HG03196 (cell line): Measurements from ENCODE around the gene IQCE.
"Not testable (repeated sequence)": the region's sequence is repeated elsewhere in the genome, so short reads cannot be mapped to it uniquely, and the experiment has no call there.

ENCODE experiments used
- ATAC-seq: cut with Tn5 transposase; IDR thresholded peaks from one replicate; pipeline ENCODE4 v1.9.1; 2021; ENCODE audit not compliant: unreplicated experiment

Gene IQCE

GRCh38 chr7:2598154-2598823 is 39.5 kb downstream of the IQCE start:
- ATAC-seq, result no peak

- ATAC-seq, result no peak
Measured at GRCh38 chr7:2601065-2601464, 42.3 kb downstream of the IQCE start.

- no peak for ATAC-seq
Measured at GRCh38 chr7:2601907-2602306, 43.1 kb downstream of the IQCE start.

GRCh38 chr7:2602406-2603043 is 43.7 kb downstream of the IQCE start:
- ATAC-seq, result no peak

- ATAC-seq, result no peak
Measured at GRCh38 chr7:2603044-2603965, 44.5 kb downstream of the IQCE start.

GRCh38 chr7:2604608-2605174 is 45.9 kb downstream of the IQCE start:
- no peak for ATAC-seq

- no peak for ATAC-seq
Measured at GRCh38 chr7:2605608-2606538, 47.1 kb downstream of the IQCE start.

GRCh38 chr7:2606539-2606936 is 47.8 kb downstream of the IQCE start:
- ATAC-seq, result no peak

GRCh38 chr7:2607122-2607922 is 48.5 kb downstream of the IQCE start:
- no peak for ATAC-seq

- ATAC-seq, result no peak
Measured at GRCh38 chr7:2607923-2608904, 49.4 kb downstream of the IQCE start.

GRCh38 chr7:2608921-2609411 is 50.2 kb downstream of the IQCE start:
- ATAC-seq, result no peak

GRCh38 chr7:2609646-2610045 is 50.9 kb downstream of the IQCE start:
- ATAC-seq, result not testable (repeated sequence)

GRCh38 chr7:2610466-2610865 is 51.7 kb downstream of the IQCE start:
- ATAC-seq, result no peak

GRCh38 chr7:2610898-2611297 is 52.1 kb downstream of the IQCE start:
- no peak for ATAC-seq

- no peak for ATAC-seq
Measured at GRCh38 chr7:2611401-2611800, 52.6 kb downstream of the IQCE start.

GRCh38 chr7:2611922-2612321 is 53.1 kb downstream of the IQCE start:
- no peak for ATAC-seq

GRCh38 chr7:2612445-2613097 is 53.8 kb downstream of the IQCE start:
- no peak for ATAC-seq
